DMS153 treated with DMSO at 0.1 percent for 48 hours (cell line): ENCODE data around the gene CYTIP.
"Not testable (repeated sequence)": the region's sequence is repeated elsewhere in the genome, so short reads cannot be mapped to it uniquely, and the experiment has no call there.

Experiments
- DNase-seq: peaks from one replicate; lab custom pipeline; 2025; ENCODE audit not compliant: unreplicated experiment; lab: John Stamatoyannopoulos, UW

The CYTIP gene

DNA sequence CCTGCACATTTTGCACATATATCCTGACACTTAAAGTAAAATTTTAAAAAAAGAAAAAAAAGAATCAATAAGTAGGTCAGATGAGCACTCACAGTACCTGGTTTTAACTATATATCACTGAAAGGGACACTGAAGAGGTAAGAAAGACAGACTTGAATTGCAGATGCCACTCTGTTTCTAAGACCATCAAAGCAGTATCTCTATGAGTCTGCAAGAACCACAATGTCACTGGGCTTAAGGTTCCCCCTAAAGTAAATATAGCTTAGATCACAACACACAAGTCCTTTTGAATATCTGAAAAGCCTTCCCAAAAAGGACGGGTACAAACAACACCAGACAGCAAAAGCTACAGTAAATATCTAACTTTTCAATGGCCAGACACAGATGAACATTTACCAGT lies 57.6 kb downstream of the CYTIP start:
- DNase-seq: no peak

DNA sequence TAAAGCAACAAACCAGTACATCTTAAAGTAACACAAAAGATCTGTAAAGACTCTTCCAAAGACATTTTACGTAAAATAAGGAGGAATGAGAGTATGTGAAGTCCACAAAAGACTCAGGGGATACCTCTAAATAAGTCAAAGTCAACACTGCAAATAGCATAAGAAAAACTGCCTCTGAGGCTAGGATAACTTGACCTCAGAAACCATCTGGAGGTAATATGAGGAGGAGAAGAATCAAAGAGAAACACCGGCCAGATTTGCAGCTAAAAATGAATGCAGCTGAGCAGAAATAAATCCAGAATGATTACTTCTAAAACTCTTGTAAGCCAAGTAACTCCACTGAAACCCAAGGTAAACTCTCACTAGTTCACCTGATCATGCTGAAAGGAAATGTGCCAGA lies 66.0 kb downstream of the CYTIP start:
- DNase-seq: no peak

DNA sequence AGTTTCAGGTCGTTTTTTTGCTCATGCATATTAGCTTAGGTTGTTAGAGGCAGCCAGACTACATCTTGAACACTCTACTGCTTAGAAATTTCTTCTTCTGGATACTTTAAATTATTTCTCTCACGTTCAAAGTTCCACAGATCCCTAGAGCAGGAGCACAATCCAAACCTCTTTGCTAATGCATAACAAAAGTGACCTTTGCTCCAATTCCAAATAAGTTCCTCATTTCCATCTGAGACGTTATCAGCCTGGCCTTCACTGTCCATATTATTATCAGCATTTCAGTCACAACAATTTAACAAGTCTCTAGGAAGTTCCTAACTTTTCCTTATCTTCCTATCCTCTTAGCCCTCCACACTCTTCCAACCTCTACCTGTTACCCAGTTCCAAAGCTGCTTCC lies 67.8 kb downstream of the CYTIP start:
- no peak for DNase-seq

DNA sequence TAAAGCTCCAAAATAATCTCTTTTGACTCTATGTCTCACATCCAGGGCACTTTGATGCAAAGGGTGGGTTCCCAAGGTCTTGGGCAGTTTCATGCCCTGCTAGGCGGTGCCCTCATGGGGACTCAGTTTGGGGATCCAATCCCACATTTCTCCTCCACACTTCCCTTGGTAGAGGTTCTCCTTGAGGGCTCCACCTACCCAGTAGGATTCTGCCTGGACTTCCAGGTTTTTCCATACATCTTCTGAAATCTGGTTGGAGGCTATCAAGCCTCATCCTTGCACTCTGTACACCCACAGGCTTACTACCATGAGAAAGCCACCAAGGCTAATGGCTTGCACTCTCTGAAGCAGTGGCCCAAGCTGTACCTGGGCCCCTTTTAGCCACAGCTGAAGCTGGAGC lies 68.5 kb downstream of the CYTIP start:
- no peak for DNase-seq

DNA sequence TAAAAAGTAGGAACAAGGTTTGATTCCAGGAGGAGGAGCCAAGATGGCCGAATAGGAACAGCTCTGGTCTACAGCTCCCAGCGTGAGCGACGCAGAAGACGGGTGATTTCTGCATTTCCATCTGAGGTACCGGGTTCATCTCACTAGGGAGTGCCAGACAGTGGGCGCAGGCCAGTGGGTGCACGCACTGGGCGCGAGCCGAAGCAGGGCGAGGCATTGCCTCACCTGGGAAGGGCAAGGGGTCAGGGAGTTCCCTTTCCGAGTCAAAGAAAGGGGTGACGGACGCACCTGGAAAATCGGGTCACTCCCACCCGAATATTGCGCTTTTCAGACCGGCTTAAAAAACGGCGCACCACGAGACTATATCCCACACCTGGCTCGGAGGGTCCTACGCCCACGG lies 75.4 kb downstream of the CYTIP start:
- not testable (repeated sequence) for DNase-seq

DNA sequence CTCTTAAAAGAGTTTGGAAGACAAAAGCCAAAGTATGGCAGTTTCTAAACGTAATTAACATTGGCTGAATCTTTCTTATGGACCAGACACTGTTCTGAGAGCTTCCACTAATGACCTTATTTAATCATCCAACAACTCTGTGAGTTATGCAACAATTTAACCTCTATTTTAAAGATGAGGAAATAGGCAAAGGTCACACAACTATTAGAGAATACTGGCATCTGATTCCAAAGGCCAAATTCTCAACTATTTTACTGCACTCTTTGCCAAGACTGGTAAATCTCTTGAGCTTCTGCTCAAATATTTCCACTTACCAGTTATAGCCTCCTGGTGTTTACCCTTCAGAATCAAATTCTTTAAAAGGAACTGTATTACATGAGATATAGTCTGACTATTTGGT lies 76.2 kb downstream of the CYTIP start:
- DNase-seq: no peak
